IPS-NIHi11 (cell line): ENCODE results near the gene BIVM.
"Not testable (repeated sequence)": the region's sequence is repeated elsewhere in the genome, so short reads cannot be mapped to it uniquely, and the experiment has no call there.

Experiments
- DNase-seq: peaks from one replicate; pipeline ENCODE4 v3.0.0; 2012; ENCODE audit warnings: mixed read lengths, low spot score

The BIVM gene

GRCh38 chr13:102798581-102799425, at the start of gene BIVM, which contains the start of gene POGLUT2:
TSS of gene BIVM (plus strand) at chr13:102799119. CDS start at chr13:102807268, 8,149 bp downstream.
TSS of gene POGLUT2 (minus strand) at chr13:102798976. CDS start at chr13:102798670, 306 bp downstream.
- DNase-seq = peak; percentile 95

GRCh38 chr13:102751886-102752285, 47.0 kb upstream of the BIVM start:
- no peak for DNase-seq

- no peak for DNase-seq
Observed at GRCh38 chr13:102757006-102757405, 41.9 kb upstream of the BIVM start.

GRCh38 chr13:102758842-102759241, 40.1 kb upstream of the BIVM start:
- no peak for DNase-seq

- no peak for DNase-seq
Observed at GRCh38 chr13:102761071-102761470, 37.8 kb upstream of the BIVM start.

- DNase-seq = no peak
Observed at GRCh38 chr13:102763741-102764140, 35.2 kb upstream of the BIVM start.

GRCh38 chr13:102768909-102769308, 30.0 kb upstream of the BIVM start:
- DNase-seq = no peak

GRCh38 chr13:102769679-102770078, 29.2 kb upstream of the BIVM start:
- no peak for DNase-seq

- DNase-seq = no peak
Observed at GRCh38 chr13:102770435-102770834, 28.5 kb upstream of the BIVM start.

- no peak for DNase-seq
Observed at GRCh38 chr13:102771298-102772041, 27.4 kb upstream of the BIVM start.

GRCh38 chr13:102772042-102772425, 26.9 kb upstream of the BIVM start:
- no peak for DNase-seq

GRCh38 chr13:102773441-102774213, 25.3 kb upstream of the BIVM start, which contains the start of gene TEX30:
TSS of gene TEX30 (minus strand) at chr13:102773786. CDS start at chr13:102770026, 3,760 bp downstream.
- DNase-seq = peak; percentile 93

- no peak for DNase-seq
Observed at GRCh38 chr13:102774214-102774568, 24.7 kb upstream of the BIVM start.

GRCh38 chr13:102774591-102775520, 24.1 kb upstream of the BIVM start:
- DNase-seq = no peak

GRCh38 chr13:102776271-102776670, 22.6 kb upstream of the BIVM start:
- no peak for DNase-seq

- DNase-seq = no peak
Observed at GRCh38 chr13:102777736-102778135, 21.2 kb upstream of the BIVM start.

- DNase-seq = no peak
Observed at GRCh38 chr13:102779436-102780159, 19.3 kb upstream of the BIVM start.

GRCh38 chr13:102780656-102781055, 18.3 kb upstream of the BIVM start:
- DNase-seq = not testable (repeated sequence)

GRCh38 chr13:102781591-102781990, 17.3 kb upstream of the BIVM start:
- no peak for DNase-seq

- no peak for DNase-seq
Observed at GRCh38 chr13:102784483-102784882, 14.4 kb upstream of the BIVM start.
